GM12872 (cell line): ENCODE data around the gene LRFN5.

Source experiments
- TF ChIP-seq, protein P1 (sequence below): IDR thresholded peaks from 3 replicates; pipeline ENCODE4 v1.5.1; 2011; ENCODE audit warnings: low read depth, mild to moderate bottlenecking, low read length, moderate library complexity; ENCODE audit not compliant: insufficient read depth

The LRFN5 gene

GRCh38 chr14:41766772-41767171 is 160.1 kb downstream of the LRFN5 start:
- TF ChIP-seq, protein P1, sequence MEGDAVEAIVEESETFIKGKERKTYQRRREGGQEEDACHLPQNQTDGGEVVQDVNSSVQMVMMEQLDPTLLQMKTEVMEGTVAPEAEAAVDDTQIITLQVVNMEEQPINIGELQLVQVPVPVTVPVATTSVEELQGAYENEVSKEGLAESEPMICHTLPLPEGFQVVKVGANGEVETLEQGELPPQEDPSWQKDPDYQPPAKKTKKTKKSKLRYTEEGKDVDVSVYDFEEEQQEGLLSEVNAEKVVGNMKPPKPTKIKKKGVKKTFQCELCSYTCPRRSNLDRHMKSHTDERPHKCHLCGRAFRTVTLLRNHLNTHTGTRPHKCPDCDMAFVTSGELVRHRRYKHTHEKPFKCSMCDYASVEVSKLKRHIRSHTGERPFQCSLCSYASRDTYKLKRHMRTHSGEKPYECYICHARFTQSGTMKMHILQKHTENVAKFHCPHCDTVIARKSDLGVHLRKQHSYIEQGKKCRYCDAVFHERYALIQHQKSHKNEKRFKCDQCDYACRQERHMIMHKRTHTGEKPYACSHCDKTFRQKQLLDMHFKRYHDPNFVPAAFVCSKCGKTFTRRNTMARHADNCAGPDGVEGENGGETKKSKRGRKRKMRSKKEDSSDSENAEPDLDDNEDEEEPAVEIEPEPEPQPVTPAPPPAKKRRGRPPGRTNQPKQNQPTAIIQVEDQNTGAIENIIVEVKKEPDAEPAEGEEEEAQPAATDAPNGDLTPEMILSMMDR = no peak

DNA sequence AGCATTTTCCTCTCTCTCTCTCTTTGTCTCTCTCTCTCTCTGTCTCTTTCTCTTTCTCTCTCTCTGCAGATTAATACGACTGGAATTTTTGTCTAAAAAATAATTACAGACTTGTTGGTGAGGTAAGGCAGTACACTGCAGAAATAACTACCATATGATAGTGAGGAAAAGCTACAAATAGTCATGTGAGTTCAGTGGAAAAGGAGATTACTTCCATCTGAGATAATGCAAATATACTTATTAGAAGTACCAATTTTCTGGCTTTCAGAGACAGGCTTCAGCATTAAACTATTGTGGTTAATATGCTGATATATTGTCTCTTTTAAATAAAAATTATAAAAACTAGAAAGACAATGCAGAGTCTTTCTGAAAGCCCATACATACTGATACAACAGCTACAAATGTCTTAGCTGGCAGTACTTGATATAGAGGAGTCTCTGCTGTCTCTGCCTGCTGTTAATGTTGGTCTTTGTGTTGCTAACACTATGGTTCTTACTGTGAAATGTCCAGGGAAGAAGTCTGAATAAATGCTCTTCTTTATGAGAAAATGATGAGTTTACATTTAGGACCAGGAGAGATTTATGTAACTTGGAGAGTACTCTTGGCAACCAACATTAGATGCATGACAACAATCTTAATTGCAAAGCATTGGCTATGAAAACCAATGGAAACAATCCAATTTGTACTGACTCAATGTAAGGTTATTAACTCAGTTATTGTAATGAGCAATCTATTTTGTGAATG is 167.0 kb downstream of the LRFN5 start:
- TF ChIP-seq, protein P1 = no peak

DNA sequence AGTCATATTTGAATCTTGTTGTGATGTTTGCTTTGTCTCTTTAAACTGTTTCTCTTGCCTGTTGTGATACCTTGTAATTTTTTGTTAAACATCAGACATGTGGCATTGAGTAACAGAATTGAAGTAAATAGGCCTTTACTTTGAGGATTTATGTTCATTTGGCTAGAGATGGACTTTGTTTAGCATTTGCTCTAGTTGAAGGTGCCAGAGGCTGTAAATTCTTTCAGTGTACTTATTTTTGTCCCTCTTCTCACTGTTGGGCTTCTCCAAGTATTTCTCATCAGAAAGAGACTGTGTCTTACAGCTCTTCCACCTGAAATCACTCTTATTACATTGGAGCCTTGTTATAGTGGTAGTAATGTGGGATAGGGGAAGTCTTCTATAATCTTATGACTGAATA is 175.8 kb downstream of the LRFN5 start:
- TF ChIP-seq, protein P1 = no peak

DNA sequence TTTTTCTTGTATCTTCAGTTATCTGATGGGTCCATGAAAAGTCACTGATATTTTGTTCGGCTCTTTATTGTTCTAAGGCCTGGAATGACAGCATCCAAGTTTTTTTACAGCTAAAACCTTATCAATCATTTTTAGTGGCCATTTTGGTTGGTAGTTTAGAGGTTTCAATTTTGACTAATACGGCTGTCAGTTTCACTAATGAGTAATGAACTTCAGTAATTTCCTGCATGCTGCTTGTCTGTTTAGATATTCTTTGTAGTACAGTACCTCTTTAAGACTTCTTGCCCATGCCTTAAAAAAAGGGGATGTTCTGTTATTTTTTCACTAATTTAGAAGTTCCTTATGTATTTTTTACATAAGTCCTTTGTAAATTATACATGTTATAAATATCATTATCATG is 176.7 kb downstream of the LRFN5 start:
- TF ChIP-seq, protein P1 = no peak

DNA sequence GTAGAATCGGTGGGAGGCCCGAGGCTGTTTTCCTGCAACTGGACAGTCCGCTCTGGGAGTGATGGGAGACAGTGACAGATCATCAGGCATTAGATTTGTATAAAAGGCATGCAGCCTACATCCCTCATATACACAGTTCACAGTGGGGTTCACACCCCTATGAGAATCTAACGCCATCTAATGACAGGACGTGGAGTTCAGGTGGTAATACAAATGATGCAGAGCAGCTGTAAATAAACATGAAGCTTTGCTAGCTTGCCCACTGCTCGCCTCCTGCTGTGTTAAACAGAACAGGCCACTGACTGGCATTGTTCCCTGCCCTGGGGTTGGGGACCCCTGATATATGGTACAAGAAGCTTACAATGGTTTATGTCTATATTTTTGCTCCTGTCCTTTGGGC is 179.0 kb downstream of the LRFN5 start:
- TF ChIP-seq, protein P1 = no peak

DNA sequence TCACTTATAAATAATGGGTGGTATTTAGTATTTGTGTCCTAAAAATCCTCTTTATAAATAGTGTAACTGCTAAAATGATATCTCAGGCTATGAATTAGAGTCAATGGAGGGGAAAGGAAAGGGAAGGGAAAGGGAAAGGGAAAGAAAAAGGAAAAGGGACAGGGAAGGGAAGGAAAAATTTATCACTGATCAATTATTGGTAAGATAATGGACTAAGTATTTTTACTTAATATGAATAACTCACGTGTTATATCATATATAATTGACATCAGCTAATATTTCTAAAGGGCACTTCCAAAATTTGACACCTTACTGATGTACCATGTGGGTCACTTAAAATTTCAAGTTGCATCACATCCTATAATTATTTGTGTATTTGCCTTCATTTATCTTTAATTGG is 193.1 kb downstream of the LRFN5 start:
- TF ChIP-seq, protein P1 = no peak

DNA sequence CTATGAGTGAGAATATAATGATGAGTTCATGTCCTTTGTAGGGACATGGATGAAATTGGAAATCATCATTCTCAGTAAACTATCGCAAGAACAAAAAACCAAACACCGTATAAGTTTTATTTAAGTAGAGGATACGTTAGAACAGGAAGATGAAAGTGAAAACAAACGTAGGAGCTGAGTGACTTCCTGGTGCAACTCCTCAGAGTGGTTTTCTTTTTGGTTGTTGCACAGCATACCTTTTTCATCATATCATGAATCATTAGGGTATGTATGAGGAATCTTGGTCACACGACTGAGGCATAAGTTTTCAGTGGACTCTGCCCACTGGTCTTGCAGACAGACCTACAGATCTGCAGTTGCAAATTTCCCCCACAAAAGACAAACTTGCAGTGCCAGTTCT is 199.0 kb downstream of the LRFN5 start:
- TF ChIP-seq, protein P1 = no peak
